ENCODE measurements around the gene ZNF160. TPM values are rescaled to one million over a fixed set of nuclear protein-coding genes. Genes with fewer than 3 reads are reported as not detected.

ZNF160 gene
- total RNA-seq, 1 donor: 51.8 TPM

DNA sequence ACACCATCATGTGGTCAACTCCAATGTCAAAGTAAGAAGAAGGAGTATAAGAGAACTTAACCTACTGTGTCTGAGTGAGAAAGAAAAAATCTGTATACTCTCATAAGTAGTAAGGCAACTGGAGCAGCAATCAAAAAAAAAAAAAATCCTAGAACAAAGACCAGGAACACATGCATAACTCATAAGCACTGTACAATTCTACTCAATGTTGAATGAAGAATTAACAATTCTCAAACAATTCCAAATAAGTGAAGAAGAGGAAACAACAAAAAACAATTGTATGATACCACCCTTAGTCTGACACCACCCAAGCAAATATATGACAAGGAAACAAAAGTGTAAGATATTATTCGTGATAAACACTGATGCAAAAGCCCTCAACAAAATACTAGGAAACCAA is 24.6 kb downstream of the ZNF160 start:
- no peak for DNase-seq (ENCODE audit: insufficient read length, low spot score, missing footprints)
- H3K4me2 ChIP-seq (ENCODE audit: insufficient read depth, low read length): no peak overlapping the region
- H3K9me3 ChIP-seq (ENCODE audit: low read depth, low read length): no peaks in the 10 kb centered on the region
- no peaks in the 10 kb centered on the region for H3K4me1 ChIP-seq (ENCODE audit: insufficient read depth, low read length)
- peaks cover 9% of the 10 kb centered on the region for H4K20me1 ChIP-seq (ENCODE audit: insufficient read depth, low read length)
- H2AFZ ChIP-seq (ENCODE audit: low read length): no peak overlapping the region
- no peak overlapping the region for H3K4me3 ChIP-seq (ENCODE audit: insufficient read depth, low read length)
- TF ChIP-seq, protein P1, sequence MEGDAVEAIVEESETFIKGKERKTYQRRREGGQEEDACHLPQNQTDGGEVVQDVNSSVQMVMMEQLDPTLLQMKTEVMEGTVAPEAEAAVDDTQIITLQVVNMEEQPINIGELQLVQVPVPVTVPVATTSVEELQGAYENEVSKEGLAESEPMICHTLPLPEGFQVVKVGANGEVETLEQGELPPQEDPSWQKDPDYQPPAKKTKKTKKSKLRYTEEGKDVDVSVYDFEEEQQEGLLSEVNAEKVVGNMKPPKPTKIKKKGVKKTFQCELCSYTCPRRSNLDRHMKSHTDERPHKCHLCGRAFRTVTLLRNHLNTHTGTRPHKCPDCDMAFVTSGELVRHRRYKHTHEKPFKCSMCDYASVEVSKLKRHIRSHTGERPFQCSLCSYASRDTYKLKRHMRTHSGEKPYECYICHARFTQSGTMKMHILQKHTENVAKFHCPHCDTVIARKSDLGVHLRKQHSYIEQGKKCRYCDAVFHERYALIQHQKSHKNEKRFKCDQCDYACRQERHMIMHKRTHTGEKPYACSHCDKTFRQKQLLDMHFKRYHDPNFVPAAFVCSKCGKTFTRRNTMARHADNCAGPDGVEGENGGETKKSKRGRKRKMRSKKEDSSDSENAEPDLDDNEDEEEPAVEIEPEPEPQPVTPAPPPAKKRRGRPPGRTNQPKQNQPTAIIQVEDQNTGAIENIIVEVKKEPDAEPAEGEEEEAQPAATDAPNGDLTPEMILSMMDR (IDR thresholded peaks at IDR 0.05; ENCODE audit: extremely low read depth, low read depth, low read length): no peak
- peaks cover 40% of the 10 kb centered on the region for H3K36me3 ChIP-seq (ENCODE audit: insufficient read depth, low read length)
- H3K27ac ChIP-seq (ENCODE audit: low read depth, low read length): no peak overlapping the region
- no peaks in the 10 kb centered on the region for H3K27me3 ChIP-seq (ENCODE audit: insufficient read depth, low read length)
- peaks cover 36% of the 10 kb centered on the region for H3K79me2 ChIP-seq (ENCODE audit: insufficient read depth, low read length)

DNA sequence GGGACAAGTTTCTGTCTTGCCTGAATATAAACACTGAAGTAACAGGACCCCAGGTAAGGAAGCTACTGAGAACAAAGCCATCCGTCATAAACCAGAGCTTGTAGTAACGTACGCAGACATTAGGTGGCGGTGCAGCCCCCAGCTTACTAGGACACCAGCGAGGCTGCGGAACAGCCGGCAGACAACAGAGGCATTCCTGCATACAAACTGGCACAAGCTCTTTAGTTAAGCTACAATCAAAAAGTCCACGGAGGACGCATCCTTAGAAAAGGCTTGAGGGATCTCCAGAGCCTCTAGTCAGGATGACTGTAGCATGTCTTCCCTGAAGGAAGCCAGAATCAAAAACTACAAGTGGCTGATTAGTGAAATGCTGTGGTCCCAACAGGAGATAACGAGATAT is 26.2 kb downstream of the ZNF160 start:
- Histone ChIP-seq H3K27me3 (ENCODE audit: insufficient read depth, low read length) (no peaks in the 10 kb centered on the region), H3K9me3 (ENCODE audit: low read depth, low read length) (no peaks in the 10 kb centered on the region), H4K20me1 (ENCODE audit: insufficient read depth, low read length) (peaks cover 9% of the 10 kb centered on the region), H3K4me2 (ENCODE audit: insufficient read depth, low read length) (no peak overlapping the region), H3K4me3 (ENCODE audit: insufficient read depth, low read length) (no peak overlapping the region), H3K79me2 (ENCODE audit: insufficient read depth, low read length) (peaks cover 27% of the 10 kb centered on the region), H3K36me3 (ENCODE audit: insufficient read depth, low read length) (peaks cover 43% of the 10 kb centered on the region), H2AFZ (ENCODE audit: low read length) (no peak overlapping the region), H3K4me1 (ENCODE audit: insufficient read depth, low read length) (no peaks in the 10 kb centered on the region), H3K27ac (ENCODE audit: low read depth, low read length) (no peak overlapping the region)
- peak; percentile 73 for DNase-seq (ENCODE audit: insufficient read length, low spot score, missing footprints)
- TF ChIP-seq, protein P1 (IDR thresholded peaks at IDR 0.05; ENCODE audit: extremely low read depth, low read depth, low read length): peak; percentile 56

DNA sequence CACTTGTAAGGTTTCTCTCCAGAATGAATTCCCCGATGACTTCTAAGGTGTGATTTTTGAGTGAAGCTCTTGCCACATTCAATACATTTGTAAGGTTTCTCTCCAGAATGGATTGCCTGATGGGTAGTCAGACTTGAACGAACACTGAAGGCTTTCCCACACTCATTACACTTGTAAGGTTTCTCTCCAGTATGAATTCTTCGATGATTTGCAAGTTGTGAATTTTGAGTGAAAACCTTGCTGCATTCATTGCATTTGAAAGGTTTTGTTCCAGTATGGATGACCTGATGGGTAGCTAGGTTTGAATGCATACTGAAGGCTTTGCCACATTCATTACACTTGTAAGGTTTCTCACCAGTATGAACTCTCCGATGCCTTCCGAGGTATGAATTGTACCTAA is 34.4 kb downstream of the ZNF160 start:
- no peak overlapping the region for H3K4me3 ChIP-seq (ENCODE audit: insufficient read depth, low read length)
- TF ChIP-seq, protein P1 (IDR thresholded peaks at IDR 0.05; ENCODE audit: extremely low read depth, low read depth, low read length): no peak
- H2AFZ ChIP-seq (ENCODE audit: low read length): no peak overlapping the region
- H3K4me1 ChIP-seq (ENCODE audit: insufficient read depth, low read length): no peaks in the 10 kb centered on the region
- H3K4me2 ChIP-seq (ENCODE audit: insufficient read depth, low read length): no peak overlapping the region
- no peak for DNase-seq (ENCODE audit: insufficient read length, low spot score, missing footprints)
- H3K27ac ChIP-seq (ENCODE audit: low read depth, low read length): no peak overlapping the region
- peaks cover 64% of the 10 kb centered on the region for H3K36me3 ChIP-seq (ENCODE audit: insufficient read depth, low read length)
- H3K79me2 ChIP-seq (ENCODE audit: insufficient read depth, low read length): peaks cover 2% of the 10 kb centered on the region
- no peaks in the 10 kb centered on the region for H3K27me3 ChIP-seq (ENCODE audit: insufficient read depth, low read length)
- H3K9me3 ChIP-seq (ENCODE audit: low read depth, low read length): peaks cover 37% of the 10 kb centered on the region
- H4K20me1 ChIP-seq (ENCODE audit: insufficient read depth, low read length): no peaks in the 10 kb centered on the region

DNA sequence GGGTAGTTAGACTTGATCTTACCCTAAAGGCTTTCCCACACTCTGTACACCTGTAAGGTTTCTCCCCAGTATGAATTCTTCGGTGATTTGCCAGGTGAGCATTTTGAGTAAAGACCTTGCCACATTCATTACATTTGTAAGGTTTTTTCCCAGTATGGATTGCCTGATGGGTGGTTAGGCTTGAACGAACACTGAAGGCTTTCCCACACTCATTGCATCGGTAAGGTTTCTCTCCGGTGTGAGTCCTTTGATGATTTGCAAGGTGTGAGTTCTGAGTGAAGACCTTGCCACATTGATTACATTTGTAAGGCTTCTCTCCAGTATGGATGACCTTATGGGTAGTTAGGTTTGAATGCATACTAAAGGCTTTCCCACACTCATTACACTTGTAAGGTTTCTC is 35.0 kb downstream of the ZNF160 start:
- no peaks in the 10 kb centered on the region for H3K4me1 ChIP-seq (ENCODE audit: insufficient read depth, low read length)
- no peak overlapping the region for H3K27ac ChIP-seq (ENCODE audit: low read depth, low read length)
- peak overlapping the region; percentile 6 for H3K4me3 ChIP-seq (ENCODE audit: insufficient read depth, low read length)
- peaks cover 37% of the 10 kb centered on the region for H3K9me3 ChIP-seq (ENCODE audit: low read depth, low read length)
- no peaks in the 10 kb centered on the region for H4K20me1 ChIP-seq (ENCODE audit: insufficient read depth, low read length)
- no peak overlapping the region for H3K4me2 ChIP-seq (ENCODE audit: insufficient read depth, low read length)
- peaks cover 2% of the 10 kb centered on the region for H3K79me2 ChIP-seq (ENCODE audit: insufficient read depth, low read length)
- no peak for DNase-seq (ENCODE audit: insufficient read length, low spot score, missing footprints)
- H3K27me3 ChIP-seq (ENCODE audit: insufficient read depth, low read length): no peaks in the 10 kb centered on the region
- H2AFZ ChIP-seq (ENCODE audit: low read length): no peak overlapping the region
- peaks cover 58% of the 10 kb centered on the region for H3K36me3 ChIP-seq (ENCODE audit: insufficient read depth, low read length)
- TF ChIP-seq, protein P1 (IDR thresholded peaks at IDR 0.05; ENCODE audit: extremely low read depth, low read depth, low read length): no peak

All from osteoblast (primary cell).